Fibroblast of skin of right biceps (primary cell): ENCODE measurements around the gene RPL18A.

Experiments used
- DNase-seq: peaks from one replicate; pipeline ENCODE4 v3.0.0-alpha.2; 2013

The RPL18A gene

DNA sequence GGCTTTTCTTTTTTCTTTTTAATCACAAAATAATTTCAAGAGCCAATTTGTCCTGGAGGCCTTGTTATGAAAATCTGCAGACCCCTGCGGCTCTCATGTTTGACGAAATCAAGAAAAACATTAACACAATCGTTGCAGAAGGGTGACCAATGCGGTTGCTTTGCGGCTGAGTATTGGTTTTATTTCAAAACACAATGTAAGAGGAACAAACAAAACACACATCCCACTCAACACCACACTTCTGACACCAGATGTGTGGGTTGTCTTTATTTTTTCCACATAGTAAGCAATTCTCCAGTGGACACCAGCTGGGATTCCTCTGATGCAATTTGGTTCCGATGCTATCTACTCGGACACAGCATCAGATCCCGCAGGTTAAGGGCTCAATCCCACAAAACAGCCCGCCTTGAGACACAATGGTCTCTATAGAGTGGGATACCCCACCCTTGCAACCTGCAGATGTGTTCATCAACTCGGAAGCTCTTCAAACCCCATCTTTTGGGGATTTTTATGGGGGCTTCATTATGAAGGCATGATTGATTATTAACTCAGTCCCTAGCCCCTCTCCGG, 51.2 kb downstream of the RPL18A start:
- no peak for DNase-seq
